ENCODE results near the gene NT5DC3.

Gene NT5DC3

DNA sequence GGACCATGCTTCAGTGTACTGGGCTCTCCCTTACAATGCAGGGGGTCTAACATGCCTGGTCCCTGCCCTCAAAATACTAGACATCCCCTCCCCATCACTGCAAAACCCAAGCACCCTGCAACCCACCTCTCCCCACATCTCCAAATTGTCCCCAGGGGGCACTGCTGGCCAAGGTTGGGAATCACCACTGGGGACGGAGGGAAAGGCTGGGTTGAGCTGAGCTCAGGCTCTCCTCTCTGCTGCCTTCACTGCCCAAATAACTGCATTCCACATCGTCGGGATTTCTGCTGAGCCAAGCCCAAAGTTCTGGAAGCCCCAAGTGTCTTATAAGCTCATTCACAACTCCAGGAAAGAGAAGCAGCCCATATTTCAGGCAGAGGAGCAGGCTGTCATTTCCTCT is 69.6 kb downstream of the NT5DC3 start:
- no peak overlapping the region for H3K4me3 ChIP-seq (ENCODE audit: low read depth, low read length)
- no peak for DNase-seq (ENCODE audit: low read depth, low spot score)
- TF ChIP-seq, protein P1, sequence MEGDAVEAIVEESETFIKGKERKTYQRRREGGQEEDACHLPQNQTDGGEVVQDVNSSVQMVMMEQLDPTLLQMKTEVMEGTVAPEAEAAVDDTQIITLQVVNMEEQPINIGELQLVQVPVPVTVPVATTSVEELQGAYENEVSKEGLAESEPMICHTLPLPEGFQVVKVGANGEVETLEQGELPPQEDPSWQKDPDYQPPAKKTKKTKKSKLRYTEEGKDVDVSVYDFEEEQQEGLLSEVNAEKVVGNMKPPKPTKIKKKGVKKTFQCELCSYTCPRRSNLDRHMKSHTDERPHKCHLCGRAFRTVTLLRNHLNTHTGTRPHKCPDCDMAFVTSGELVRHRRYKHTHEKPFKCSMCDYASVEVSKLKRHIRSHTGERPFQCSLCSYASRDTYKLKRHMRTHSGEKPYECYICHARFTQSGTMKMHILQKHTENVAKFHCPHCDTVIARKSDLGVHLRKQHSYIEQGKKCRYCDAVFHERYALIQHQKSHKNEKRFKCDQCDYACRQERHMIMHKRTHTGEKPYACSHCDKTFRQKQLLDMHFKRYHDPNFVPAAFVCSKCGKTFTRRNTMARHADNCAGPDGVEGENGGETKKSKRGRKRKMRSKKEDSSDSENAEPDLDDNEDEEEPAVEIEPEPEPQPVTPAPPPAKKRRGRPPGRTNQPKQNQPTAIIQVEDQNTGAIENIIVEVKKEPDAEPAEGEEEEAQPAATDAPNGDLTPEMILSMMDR (IDR thresholded peaks at IDR 0.05; ENCODE audit: insufficient read depth, low read length, missing control alignments), result peak; percentile 79
- ChIA-PET CTCF (interaction anchor here (1.0 to 6.4 kb wide), 18 partner anchors 8 to 119 kb away, joined by 3 to 189 read pairs (median 5); partner anchors contain the start of gene NT5DC3), POLR2A (no interaction called here)

DNA sequence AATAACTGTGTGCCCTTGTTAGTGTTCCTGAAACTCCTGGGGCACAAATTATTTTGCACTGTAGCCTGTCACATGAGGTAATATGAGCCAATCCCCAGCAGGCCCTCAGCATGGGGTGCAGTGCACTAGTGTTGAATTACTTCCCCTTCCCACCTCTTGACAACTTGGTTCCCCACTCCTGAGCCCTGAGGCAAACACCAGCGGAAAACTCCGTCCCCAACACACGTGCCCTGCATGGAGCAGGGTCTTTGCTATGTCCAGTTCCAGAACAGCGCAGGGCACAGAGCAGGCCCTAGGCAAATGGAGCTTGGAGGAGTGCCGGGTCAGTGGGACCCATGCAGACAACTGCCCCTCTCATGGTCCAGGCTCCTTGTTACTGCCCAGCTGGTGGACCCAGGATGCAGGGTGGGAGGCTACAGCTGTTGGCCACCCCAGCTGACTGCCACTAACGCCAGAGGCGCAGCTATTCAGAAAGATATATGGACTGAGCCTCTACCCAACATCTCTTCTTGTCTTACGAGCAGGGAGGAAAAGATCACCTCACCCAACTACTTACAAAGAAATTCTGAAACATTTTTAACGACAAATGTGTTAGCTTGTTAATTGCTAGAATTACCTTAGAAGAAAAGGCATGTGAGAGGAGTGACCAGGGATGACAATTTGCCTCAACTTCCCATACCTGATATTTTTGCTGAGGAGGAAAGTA is 71.6 kb downstream of the NT5DC3 start:
- ChIA-PET POLR2A (no interaction called here), CTCF (interaction anchor here (0.6 to 6.4 kb wide), 13 partner anchors 8 to 137 kb away, joined by 3 to 189 read pairs (median 7); no protein-coding TSS in a partner anchor)

DNA sequence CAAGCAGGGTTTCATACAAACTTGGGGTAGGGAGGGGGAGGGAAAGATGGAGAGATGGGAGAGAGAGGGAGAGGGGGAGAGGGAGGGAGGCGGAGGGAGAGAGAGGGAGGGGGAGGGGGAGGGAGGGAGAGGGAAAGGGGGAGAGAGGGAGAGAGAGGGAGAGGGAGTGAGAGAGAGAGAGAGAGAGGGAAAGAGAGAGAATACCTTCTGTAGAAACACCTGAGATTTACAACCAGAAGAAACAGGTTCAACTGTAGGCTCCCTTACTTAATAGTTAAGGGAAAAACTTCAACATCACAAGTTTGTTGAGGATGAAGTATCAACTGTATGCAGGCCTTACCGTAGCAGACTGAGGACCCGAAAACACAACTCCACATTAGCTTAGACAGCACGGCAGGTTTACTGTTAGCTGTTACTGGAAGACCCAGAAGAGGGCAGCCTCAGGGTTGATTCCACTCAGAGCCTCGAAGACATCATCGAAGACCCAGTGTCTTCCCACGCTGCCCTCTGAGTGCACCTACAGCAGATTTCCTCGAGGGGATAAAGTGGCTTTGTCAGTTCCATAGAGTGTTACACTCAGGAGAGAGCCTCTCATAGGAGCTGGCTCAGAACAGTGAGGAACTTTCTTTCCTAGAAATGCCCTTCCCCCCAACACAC is 72.4 kb downstream of the NT5DC3 start:
- ChIA-PET POLR2A (interaction anchor here (0.7 kb wide), 1 partner anchor 106 kb away, joined by 3 read pairs; no protein-coding TSS in a partner anchor), CTCF (interaction anchor here (0.8 to 6.4 kb wide), 6 partner anchors 13 to 136 kb away, joined by 3 to 189 read pairs (median 3); no protein-coding TSS in a partner anchor)
- TF ChIP-seq, protein P1 (IDR thresholded peaks at IDR 0.05; ENCODE audit: insufficient read depth, low read length, missing control alignments), result no peak
- DNase-seq (ENCODE audit: low read depth, low spot score), result no peak
- H3K4me3 ChIP-seq (ENCODE audit: low read depth, low read length), result no peak overlapping the region

More for the DNA sequence above, 71.6 kb downstream of the NT5DC3 start:
- no peak for DNase-seq (ENCODE audit: low read depth, low spot score)
- H3K4me3 ChIP-seq (ENCODE audit: low read depth, low read length), result no peak overlapping the region
- TF ChIP-seq, protein P1 (IDR thresholded peaks at IDR 0.05; ENCODE audit: insufficient read depth, low read length, missing control alignments), result no peak

DNA sequence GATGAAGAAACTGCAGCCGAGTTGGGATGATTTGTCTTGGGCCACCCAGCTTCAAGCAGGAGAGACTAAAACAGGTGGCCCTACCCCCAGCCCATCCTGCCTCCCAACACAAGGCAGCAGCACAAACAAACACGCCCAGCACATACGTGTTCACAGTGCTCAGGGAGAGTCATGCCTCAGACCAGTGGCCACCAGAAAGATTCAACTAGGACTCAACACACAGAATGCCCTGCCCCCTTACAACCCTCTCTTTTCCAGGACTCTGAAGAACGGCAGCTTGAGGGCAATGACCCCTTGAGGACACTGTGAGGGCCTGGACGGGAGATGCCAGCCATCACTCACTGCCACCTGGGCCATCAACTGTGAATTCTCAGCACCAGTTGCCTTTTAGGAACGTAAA is 75.0 kb downstream of the NT5DC3 start:
- ChIA-PET CTCF (interaction anchor here (1.2 kb wide), 1 partner anchor 105 kb away, joined by 3 read pairs; no protein-coding TSS in a partner anchor), POLR2A (no interaction called here)
- TF ChIP-seq, protein P1 (IDR thresholded peaks at IDR 0.05; ENCODE audit: insufficient read depth, low read length, missing control alignments), result no peak

DNA sequence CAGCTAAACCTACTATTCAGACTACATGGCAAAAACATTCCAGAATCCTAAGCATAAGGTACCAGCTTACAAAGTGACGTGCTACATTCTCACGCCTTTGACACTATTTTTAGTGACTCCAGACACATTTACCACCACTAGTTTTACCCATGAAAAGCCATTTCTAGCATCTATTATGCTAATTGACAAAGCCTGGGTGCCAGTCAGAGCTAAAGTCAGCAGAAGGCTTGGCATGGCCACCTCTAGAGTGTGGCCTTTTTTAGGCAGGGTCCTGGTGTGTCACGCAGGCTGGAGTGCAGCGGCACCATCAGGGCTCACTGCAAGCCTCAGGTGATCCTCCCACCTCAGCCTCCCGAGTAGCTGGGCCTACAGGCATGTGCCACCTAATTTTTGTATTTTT is 75.7 kb downstream of the NT5DC3 start:
- no peak for DNase-seq (ENCODE audit: low read depth, low spot score)
- CTCF ChIA-PET, result interaction anchor here (1.2 kb wide), 1 partner anchor 106 kb away, joined by 3 read pairs; no protein-coding TSS in a partner anchor
- TF ChIP-seq, protein P1 (IDR thresholded peaks at IDR 0.05; ENCODE audit: insufficient read depth, low read length, missing control alignments), result no peak
- POLR2A ChIA-PET, result no interaction called here
- no peak overlapping the region for H3K4me3 ChIP-seq (ENCODE audit: low read depth, low read length)

More for the DNA sequence above, 75.0 kb downstream of the NT5DC3 start:
- DNase-seq (ENCODE audit: low read depth, low spot score), result no peak
- H3K4me3 ChIP-seq (ENCODE audit: low read depth, low read length), result no peak overlapping the region

DNA sequence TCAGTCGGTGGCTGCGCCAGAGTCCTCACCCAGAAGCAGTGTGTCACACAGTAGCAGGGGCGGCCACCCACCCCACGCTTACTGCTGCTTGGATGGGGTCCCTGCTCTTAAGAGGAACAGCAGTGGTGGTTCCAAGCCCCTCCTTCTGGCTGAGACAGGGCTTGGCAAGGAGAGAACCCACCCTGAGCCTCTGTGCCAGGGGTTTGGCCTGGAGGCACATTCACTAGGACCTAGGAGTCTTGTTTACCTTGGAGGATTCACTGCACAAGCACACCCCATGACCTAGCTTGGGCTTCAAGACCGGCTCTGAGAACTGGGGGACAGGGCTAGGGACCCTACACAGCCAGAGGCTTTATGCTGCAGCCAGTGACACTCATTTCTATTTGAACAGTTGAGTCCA is 78.6 kb downstream of the NT5DC3 start:
- TF ChIP-seq, protein P1 (IDR thresholded peaks at IDR 0.05; ENCODE audit: insufficient read depth, low read length, missing control alignments), result no peak
- H3K4me3 ChIP-seq (ENCODE audit: low read depth, low read length), result no peak overlapping the region
- ChIA-PET POLR2A (no interaction called here), CTCF (interaction anchor here (1.0 kb wide), 1 partner anchor 9 kb away, joined by 4 read pairs; no protein-coding TSS in a partner anchor)
- DNase-seq (ENCODE audit: low read depth, low spot score), result no peak

Measured in AG04449 (cell line).